KMS-11 (cell line): Measurements from ENCODE around the gene TAB2.

Experiments used
- H2AFZ ChIP-seq: fragments of 200-600 bp; sonication (generic); 2 replicates; pipeline ENCODE4 v1.6.1; 2016; ENCODE audit warnings: antibody characterized with exemption, mixed run types, low read depth
- H3K27ac ChIP-seq: fragments of 200-600 bp; sonication (generic); 2 replicates; pipeline ENCODE4 v1.6.1; 2016; ENCODE audit warnings: mild to moderate bottlenecking, mixed run types
- H3K27me3 ChIP-seq: fragments of 200-600 bp; sonication (generic); 2 replicates; pipeline ENCODE4 v1.6.1; 2017; ENCODE audit warnings: mild to moderate bottlenecking, low read depth, mixed run types, moderate library complexity; ENCODE audit not compliant: insufficient read depth
- H3K36me3 ChIP-seq: fragments of 200-600 bp; sonication (generic); 2 replicates; pipeline ENCODE4 v1.6.1; 2017; ENCODE audit warnings: mild to moderate bottlenecking, mixed run types; ENCODE audit not compliant: insufficient read depth
- H3K4me1 ChIP-seq: fragments of 200-600 bp; sonication (generic); 2 replicates; pipeline ENCODE4 v1.6.1; 2016; ENCODE audit warnings: mild to moderate bottlenecking, low read depth, mixed run types; ENCODE audit not compliant: poor library complexity, severe bottlenecking
- H3K4me2 ChIP-seq: fragments of 200-600 bp; sonication (generic); 2 replicates; pipeline ENCODE4 v1.7.0; 2016; ENCODE audit warnings: mild to moderate bottlenecking, mixed run types
- H3K4me3 ChIP-seq: fragments of 200-600 bp; sonication (generic); IDR thresholded peaks from 2 replicates; pipeline ENCODE4 v1.6.1; 2017; ENCODE audit warnings: low read depth, low read length, mixed read lengths; ENCODE audit not compliant: insufficient read depth
- H3K79me2 ChIP-seq: fragments of 200-600 bp; sonication (generic); 2 replicates; pipeline ENCODE4 v1.6.1; 2016; ENCODE audit warnings: low read depth, mixed run types; ENCODE audit not compliant: insufficient read depth
- H3K9ac ChIP-seq: fragments of 200-600 bp; sonication (generic); 2 replicates; pipeline ENCODE4 v1.6.1; 2016; ENCODE audit warnings: mild to moderate bottlenecking, mixed run types
- H4K20me1 ChIP-seq: fragments of 200-600 bp; sonication (generic); 2 replicates; pipeline ENCODE4 v1.6.1; 2016; ENCODE audit warnings: mild to moderate bottlenecking, mixed run types; ENCODE audit not compliant: insufficient read depth
- CTCF ChIP-seq: fragments of 200-600 bp; sonication (generic); conservative IDR thresholded peaks from 2 replicates; pipeline ENCODE4 v1.6.1; 2017; ENCODE audit warnings: low read depth, mild to moderate bottlenecking, antibody characterized with exemption, low read length, moderate library complexity, mixed read lengths

The TAB2 gene

GRCh38 chr6:149332602-149333265 is 15.2 kb downstream of the TAB2 start:
- Histone ChIP-seq H3K4me1 (no peaks in the 10 kb centered on the region), H2AFZ (no peak overlapping the region), H3K4me2 (no peak overlapping the region), H4K20me1 (0 out of 2 replicates have a peak, but pooled peaks cover 4% of the 10 kb centered on the region), H3K79me2 (peaks cover 78% of the 10 kb centered on the region), H3K36me3 (no peaks in the 10 kb centered on the region), H3K4me3 (no peak overlapping the region), H3K27me3 (no peaks in the 10 kb centered on the region), H3K9ac (no peak overlapping the region), H3K27ac (no peak overlapping the region)
- no peak for TF ChIP-seq CTCF

- no peaks in the 10 kb centered on the region for H3K27me3 ChIP-seq
- peaks cover 78% of the 10 kb centered on the region for H3K79me2 ChIP-seq
- no peaks in the 10 kb centered on the region for H3K36me3 ChIP-seq
- TF ChIP-seq CTCF = no peak
- no peak overlapping the region for H3K27ac ChIP-seq
- H3K4me2 ChIP-seq = no peak overlapping the region
- no peak overlapping the region for H2AFZ ChIP-seq
- no peaks in the 10 kb centered on the region for H4K20me1 ChIP-seq
- H3K4me3 ChIP-seq = no peak overlapping the region
- H3K4me1 ChIP-seq = no peaks in the 10 kb centered on the region
- no peak overlapping the region for H3K9ac ChIP-seq
Measured at GRCh38 chr6:149333266-149333620, 15.7 kb downstream of the TAB2 start.

- Histone ChIP-seq H3K79me2 (peaks cover 81% of the 10 kb centered on the region), H3K36me3 (no peaks in the 10 kb centered on the region), H3K4me2 (no peak overlapping the region), H2AFZ (no peak overlapping the region), H4K20me1 (no peaks in the 10 kb centered on the region), H3K27ac (no peak overlapping the region), H3K9ac (no peak overlapping the region), H3K27me3 (no peaks in the 10 kb centered on the region), H3K4me3 (no peak overlapping the region), H3K4me1 (no peaks in the 10 kb centered on the region)
- TF ChIP-seq CTCF = no peak
Measured at GRCh38 chr6:149334201-149334600, 16.7 kb downstream of the TAB2 start.

GRCh38 chr6:149334682-149335160 is 17.2 kb downstream of the TAB2 start:
- Histone ChIP-seq H3K36me3 (no peaks in the 10 kb centered on the region), H3K27me3 (no peaks in the 10 kb centered on the region), H3K9ac (no peak overlapping the region), H3K27ac (no peak overlapping the region), H3K79me2 (peaks cover 83% of the 10 kb centered on the region), H4K20me1 (no peaks in the 10 kb centered on the region), H2AFZ (no peak overlapping the region), H3K4me2 (no peak overlapping the region), H3K4me1 (no peaks in the 10 kb centered on the region), H3K4me3 (no peak overlapping the region)
- no peak for TF ChIP-seq CTCF
